Neutrophil (primary cell): ENCODE data around the gene MYT1.

Experiments used
- H3K27ac ChIP-seq: fragments of 200-600 bp; sonication (generic); 2 replicates; pipeline ENCODE4 v1.5.1; 2016; ENCODE audit warnings: mild to moderate bottlenecking, moderate library complexity
- H3K27me3 ChIP-seq: fragments of 200-600 bp; sonication (generic); 2 replicates; pipeline ENCODE4 v1.6.0; 2016; ENCODE audit warnings: mild to moderate bottlenecking
- H3K36me3 ChIP-seq: fragments of 200-600 bp; sonication (generic); 2 replicates; pipeline ENCODE4 v1.5.1; 2017
- H3K4me1 ChIP-seq, 2 experiments: fragments of 200-600 bp in 1 of 2; sonication (generic) in 1 of 2; 1 replicate in 1 of 2; 2 replicates in 1 of 2; pipeline versions ENCODE4 v1.5.1 to v1.6.1; 2013 to 2016; ENCODE audit warnings: low read depth in 1 of 2, low read length in 1 of 2, mild to moderate bottlenecking in 1 of 2, moderate library complexity in 1 of 2; ENCODE audit not compliant: control insufficient read depth in 1 of 2, insufficient read depth in 1 of 2
- H3K4me3 ChIP-seq, 2 experiments: fragments of 200-600 bp in 1 of 2; sonication (generic) in 1 of 2; 1 replicate in 1 of 2; 2 replicates in 1 of 2; pipeline ENCODE4 v1.5.1; 2013 to 2016; ENCODE audit warnings: low read depth in 1 of 2, low read length in 1 of 2, mild to moderate bottlenecking in 1 of 2, moderate library complexity in 1 of 2
- H3K9me3 ChIP-seq: fragments of 200-600 bp; sonication (generic); 2 replicates; pipeline ENCODE4 v1.5.1; 2016
- CTCF ChIP-seq: fragments of 200-600 bp; sonication (generic); IDR thresholded peaks from 2 replicates; pipeline ENCODE4 v1.5.1; 2016; ENCODE audit warnings: antibody characterized with exemption

Gene MYT1

GRCh38 chr20:64220420-64220819 is 56.2 kb downstream of the MYT1 start:
- Histone ChIP-seq H3K27ac (no peak overlapping the region), H3K4me3 (no peak overlapping the region), H3K36me3 (no peaks in the 10 kb centered on the region), H3K9me3 (no peaks in the 10 kb centered on the region), H3K27me3 (no peaks in the 10 kb centered on the region), H3K4me1 (no peaks in the 10 kb centered on the region)
- no peak for TF ChIP-seq CTCF

- no peak for TF ChIP-seq CTCF
- Histone ChIP-seq H3K9me3 (no peaks in the 10 kb centered on the region), H3K4me3 (no peak overlapping the region), H3K4me1 (no peaks in the 10 kb centered on the region), H3K36me3 (no peaks in the 10 kb centered on the region), H3K27me3 (no peaks in the 10 kb centered on the region), H3K27ac (no peak overlapping the region)
Observed at GRCh38 chr20:64220891-64221527, 56.8 kb downstream of the MYT1 start.

- Histone ChIP-seq H3K27ac (no peak overlapping the region), H3K4me1 (no peaks in the 10 kb centered on the region), H3K36me3 (no peaks in the 10 kb centered on the region)
Observed at GRCh38 chr20:64222291-64222735, 58.1 kb downstream of the MYT1 start.

GRCh38 chr20:64222851-64223525 is 58.7 kb downstream of the MYT1 start:
- Histone ChIP-seq H3K27ac (no peak overlapping the region), H3K36me3 (no peaks in the 10 kb centered on the region), H3K27me3 (no peaks in the 10 kb centered on the region), H3K4me1 (no peaks in the 10 kb centered on the region), H3K9me3 (no peaks in the 10 kb centered on the region), H3K4me3 (no peak overlapping the region)
- TF ChIP-seq CTCF, result no peak

More at GRCh38 chr20:64222291-64222735, 58.1 kb downstream of the MYT1 start:
- no peak for TF ChIP-seq CTCF
- no peaks in the 10 kb centered on the region for H3K27me3 ChIP-seq
- H3K4me3 ChIP-seq, result no peak overlapping the region
- no peaks in the 10 kb centered on the region for H3K9me3 ChIP-seq

- TF ChIP-seq CTCF, result no peak
- Histone ChIP-seq H3K27ac (no peak overlapping the region), H3K4me1 (no peaks in the 10 kb centered on the region), H3K4me3 (no peak overlapping the region), H3K9me3 (no peaks in the 10 kb centered on the region), H3K27me3 (no peaks in the 10 kb centered on the region), H3K36me3 (no peaks in the 10 kb centered on the region)
Observed at GRCh38 chr20:64223526-64224067, 59.3 kb downstream of the MYT1 start.
